NCI-H526 treated with DMSO at 0.1 percent for 48 hours (cell line): ENCODE results near the gene SLC8A2.

Source experiments
- DNase-seq: peaks from one replicate; lab custom pipeline; 2025; lab: John Stamatoyannopoulos, UW

Gene SLC8A2

GRCh38 chr19:47430041-47430802 is 41.5 kb downstream of the SLC8A2 start:
- no peak for DNase-seq

DNA sequence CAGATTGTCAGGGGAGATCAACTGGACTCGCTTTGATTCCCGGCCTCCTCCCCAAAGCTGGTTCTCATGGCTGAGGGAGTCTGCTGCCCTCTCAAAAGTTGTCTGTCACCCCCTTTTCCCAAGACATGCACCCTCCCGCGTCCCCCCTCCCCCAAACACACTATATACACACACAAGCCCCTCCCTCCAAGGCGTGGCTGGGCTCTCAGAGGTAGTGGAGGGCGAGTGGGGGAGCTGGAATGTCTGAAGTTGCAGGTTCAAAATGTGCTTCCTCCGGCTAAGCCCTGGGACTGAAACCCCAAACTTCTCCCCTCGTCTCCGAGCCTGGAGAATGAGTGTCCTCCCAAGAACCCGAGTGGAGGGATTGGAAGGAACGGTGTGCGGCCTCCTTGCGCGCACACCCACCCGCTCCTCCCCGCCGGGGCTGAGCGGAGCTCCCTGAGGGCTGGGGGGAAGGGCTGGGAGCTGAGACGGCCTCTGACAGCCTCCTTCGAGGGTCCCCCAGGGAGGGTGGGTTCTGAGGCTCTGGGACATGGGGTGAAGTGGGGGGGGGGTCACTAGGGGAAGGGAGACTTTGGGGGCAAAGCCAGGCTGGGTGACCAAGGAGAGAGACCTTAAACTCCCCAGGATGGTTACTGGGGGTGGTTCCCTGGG is 42.4 kb downstream of the SLC8A2 start:
- DNase-seq = no peak

- DNase-seq = peak; percentile 98
Measured at GRCh38 chr19:47428177-47428894, 43.4 kb downstream of the SLC8A2 start.

GRCh38 chr19:47427241-47428176 is 44.2 kb downstream of the SLC8A2 start:
- DNase-seq = peak; percentile 68

DNA sequence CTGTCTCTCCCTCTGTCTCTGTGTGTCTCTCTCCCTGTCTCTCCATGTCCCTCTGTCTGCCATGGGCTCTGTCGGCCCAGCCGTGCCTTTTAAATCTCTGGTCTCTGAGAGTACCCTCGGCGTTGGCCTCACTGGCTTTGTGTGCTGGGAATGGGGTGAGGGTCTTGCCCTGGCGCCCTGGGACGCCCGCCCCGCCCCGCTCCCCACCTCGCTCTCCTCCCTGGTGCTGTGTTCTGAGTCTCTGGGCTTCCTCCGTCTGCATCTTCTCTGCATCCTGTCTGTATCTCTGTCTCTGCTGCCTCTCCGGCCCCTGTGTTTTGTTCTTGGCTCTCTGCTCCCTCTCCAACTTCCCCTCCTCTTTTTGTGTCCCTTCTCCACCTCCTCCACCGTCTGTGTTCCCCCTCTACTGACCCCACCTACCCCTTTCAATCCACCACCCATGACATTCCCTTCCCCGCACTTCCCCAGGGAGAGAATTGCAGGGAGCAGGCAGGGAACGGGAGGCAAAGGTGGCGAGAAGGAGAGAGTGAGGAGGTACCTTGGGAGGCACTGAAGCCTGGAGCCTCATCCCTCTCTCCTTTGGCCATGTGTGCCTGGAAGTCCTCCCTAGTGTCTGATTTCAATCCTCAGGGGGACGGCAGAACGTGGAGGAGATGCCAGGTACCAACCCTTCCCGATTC is 48.4 kb downstream of the SLC8A2 start:
- no peak for DNase-seq

GRCh38 chr19:47422417-47423163 is 49.1 kb downstream of the SLC8A2 start:
- DNase-seq = no peak

DNA sequence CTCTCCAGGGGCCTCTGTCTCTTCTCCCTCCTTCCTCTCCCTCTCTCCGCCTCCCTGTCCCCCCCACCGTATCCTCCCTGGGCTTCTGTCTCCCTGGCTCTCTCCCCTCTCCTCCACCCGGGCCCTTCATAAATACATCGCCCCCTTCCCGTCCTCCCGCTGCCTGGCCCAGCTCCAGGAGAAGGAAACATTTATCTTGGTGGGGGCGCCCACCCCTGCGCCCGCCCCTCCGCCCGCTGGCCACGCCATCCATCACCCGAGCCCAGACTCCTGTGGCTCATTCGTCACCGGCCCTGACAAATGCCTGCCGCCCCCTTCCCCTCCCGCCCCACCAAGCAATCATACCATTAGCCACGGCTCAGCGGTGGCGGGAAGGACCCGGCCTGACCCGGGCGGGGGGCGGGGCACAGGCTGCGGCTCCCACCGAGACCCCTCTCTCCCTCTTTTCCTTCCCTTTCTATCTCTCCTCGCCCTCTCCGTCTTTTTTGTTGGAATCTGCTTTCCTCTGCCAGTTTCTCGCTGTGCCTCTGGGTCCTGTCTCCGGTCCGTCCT is 49.8 kb downstream of the SLC8A2 start:
- DNase-seq = no peak

- no peak for DNase-seq
Measured at GRCh38 chr19:47421244-47421786, 50.4 kb downstream of the SLC8A2 start.

DNA sequence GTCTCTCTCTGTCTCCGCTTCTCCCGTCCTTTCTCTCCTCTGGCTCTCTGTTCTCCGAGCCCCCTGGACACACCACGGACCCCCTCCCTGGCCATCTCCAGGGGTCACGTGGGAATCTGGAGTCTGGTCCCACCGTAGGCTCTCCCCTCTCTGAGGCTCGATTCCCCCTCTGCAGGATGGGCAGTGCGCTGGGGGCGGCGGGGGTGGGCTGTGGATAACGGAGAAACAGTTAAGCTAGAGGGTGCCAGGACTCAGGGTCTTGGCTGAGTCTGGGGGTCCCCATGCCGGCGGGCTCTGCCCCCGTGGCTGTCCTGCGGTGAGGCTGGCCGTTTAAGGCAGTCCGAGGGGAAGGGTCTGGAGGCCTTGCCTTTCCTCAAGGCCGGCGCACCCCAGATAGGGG is 51.9 kb downstream of the SLC8A2 start:
- DNase-seq = no peak

GRCh38 chr19:47419030-47419783 is 52.5 kb downstream of the SLC8A2 start, which contains the start of gene MEIS3:
TSS of gene MEIS3 (minus strand) at chr19:47419527. CDS start at chr19:47419081, 446 bp downstream.
- DNase-seq = no peak

- no peak for DNase-seq
Measured at GRCh38 chr19:47418692-47419029, 53.0 kb downstream of the SLC8A2 start.

DNA sequence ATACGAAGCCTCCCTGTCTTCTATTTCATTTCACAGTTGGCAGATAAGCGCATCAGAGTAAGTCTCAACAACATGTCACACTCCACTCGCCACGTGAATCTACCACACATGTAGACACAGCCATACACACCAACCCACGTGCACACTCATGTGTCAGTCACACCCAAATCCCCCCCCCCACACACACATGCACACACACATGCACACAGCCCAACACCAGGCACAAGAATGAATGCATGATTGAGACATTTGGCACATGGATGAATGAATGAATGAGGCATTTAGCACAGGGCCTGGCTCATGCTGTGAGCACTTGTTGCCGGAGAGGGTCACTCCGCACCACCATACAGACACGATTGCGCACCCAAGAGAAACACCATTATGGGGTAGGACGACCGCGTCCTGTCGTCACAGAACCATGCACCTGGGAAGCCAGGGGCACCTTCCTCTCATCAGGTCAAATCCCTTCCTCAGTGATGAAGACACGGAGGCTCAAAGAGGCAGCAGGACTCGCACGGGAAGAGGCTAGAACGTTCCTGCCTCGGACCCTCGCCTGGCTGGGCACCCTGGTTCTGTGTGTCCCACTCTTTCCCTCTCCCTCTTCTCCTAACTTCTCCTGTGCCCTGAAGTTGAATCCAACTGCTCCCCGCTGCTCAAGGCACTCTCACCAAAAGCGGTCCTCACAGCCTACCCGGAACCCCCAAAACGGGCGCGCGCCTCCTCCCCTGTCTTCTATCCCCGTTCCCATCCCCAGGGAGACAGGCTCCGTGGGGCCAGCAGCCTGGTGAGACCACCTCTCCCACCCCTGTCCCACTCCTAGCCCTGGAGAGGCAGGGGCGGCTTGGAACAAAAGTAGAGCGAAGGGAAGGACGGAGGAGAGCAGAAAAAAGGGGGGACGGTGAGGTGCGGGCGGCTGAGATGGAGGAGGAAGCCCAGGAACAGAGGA is 53.7 kb downstream of the SLC8A2 start:
- no peak for DNase-seq

DNA sequence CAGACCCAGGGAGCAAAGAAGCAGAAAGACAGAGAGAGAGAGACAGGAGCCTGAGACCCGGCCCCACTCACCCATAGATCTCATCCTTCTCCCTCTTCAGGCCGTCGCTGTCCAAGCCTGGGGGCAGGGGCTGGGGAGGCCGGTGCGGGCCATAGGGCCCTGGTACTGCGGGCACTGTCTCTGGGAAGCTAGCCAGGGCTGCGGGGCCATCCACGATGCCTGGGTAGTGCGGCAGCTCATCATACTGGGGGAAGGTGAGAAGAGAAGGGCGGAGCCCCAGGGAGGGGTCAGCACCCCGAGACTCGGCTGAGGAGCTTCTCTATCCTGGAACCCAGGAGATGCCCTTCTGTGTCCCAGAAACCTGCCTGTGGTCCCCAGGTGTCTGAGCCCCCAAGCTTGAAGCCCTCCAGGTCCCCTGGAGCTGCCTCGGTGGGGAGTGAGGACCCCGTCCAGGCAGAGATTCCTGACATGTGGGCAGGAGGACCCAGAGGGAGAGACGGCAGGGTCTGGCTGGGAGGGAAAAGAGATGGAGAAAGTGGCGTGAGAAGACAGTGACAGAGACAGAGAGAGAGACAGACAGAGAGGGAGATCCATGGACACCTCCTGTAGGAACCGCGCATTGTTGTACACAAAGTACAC is 54.5 kb downstream of the SLC8A2 start:
- DNase-seq = no peak

- DNase-seq = no peak
Measured at GRCh38 chr19:47416643-47416985, 55.1 kb downstream of the SLC8A2 start.

DNA sequence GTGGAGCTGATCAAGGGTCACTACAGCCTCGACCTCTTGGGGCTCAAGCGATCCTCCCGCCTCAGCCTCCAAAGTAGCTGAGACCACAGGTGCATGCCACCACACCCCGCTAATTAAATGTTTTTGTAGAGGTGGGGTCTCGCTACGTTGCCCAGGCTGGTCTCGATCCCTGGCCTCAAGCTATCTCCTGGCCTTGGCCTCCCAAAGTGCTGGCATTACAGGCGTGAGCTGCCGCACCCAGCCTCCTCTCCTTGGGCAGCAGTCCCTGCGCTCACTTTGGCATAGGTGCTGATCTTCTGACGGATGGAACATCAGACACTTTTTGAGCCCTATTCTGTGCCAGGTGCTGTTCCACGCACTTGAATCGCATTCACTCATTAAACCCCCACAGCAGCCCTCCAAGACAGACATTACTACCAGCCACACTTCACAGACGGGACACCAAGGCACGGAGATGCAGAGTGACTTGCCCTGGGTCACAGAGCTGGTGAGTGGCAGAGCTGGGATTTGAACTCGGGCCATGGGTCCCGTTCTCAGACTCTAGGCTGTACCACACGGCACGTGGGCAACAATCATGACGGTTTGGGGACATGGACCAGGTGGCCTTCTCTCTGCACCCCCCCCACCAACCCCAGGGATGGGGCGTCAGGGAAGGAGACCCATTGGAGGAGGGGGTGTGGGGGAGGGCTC is 55.6 kb downstream of the SLC8A2 start:
- no peak for DNase-seq

GRCh38 chr19:47414469-47414868 is 57.2 kb downstream of the SLC8A2 start:
- no peak for DNase-seq

- DNase-seq = no peak
Measured at GRCh38 chr19:47413941-47414340, 57.8 kb downstream of the SLC8A2 start.
